HL-60 (cell line): ENCODE data around the gene AGPAT2.
"Not testable (repeated sequence)": the region's sequence is repeated elsewhere in the genome, so short reads cannot be mapped to it uniquely, and the experiment has no call there.

Experiments used
- DNase-seq, 2 experiments: peaks; one replicate each; pipeline ENCODE4 v3.0.0-alpha.2; 2010 to 2020; ENCODE audit warnings: low read depth in 1 of 2, low spot score in 1 of 2
- H3K27ac ChIP-seq: fragments of 250-450 bp; sonication (Bioruptor Pico); replicated peaks from 2 replicates; pipeline ENCODE4 v1.5.1; 2020; ENCODE audit warnings: mild to moderate bottlenecking, moderate library complexity
- H3K27me3 ChIP-seq: fragments of 250-450 bp; sonication (Bioruptor Pico); 2 replicates; pipeline ENCODE4 v1.5.1; 2021; ENCODE audit warnings: mild to moderate bottlenecking, moderate library complexity; ENCODE audit not compliant: insufficient read depth, poor library complexity, severe bottlenecking
- H3K4me3 ChIP-seq: replicated peaks from 2 replicates; pipeline ENCODE4 v1.5.1; 2011; ENCODE audit warnings: mild to moderate bottlenecking, control low read depth, low read length; ENCODE audit not compliant: insufficient read depth
- GABPA ChIP-seq: IDR thresholded peaks from 2 replicates; pipeline ENCODE4 v1.6.1; 2012; ENCODE audit warnings: low read depth
- POLR2AphosphoS5 ChIP-seq: IDR thresholded peaks from 2 replicates; pipeline ENCODE4 v1.6.1; 2012; ENCODE audit warnings: low read depth
- SPI1 ChIP-seq: IDR thresholded peaks from 2 replicates; pipeline ENCODE4 v1.6.1; 2012; ENCODE audit warnings: low read depth, mild to moderate bottlenecking, borderline replicate concordance
- TF ChIP-seq, protein P1 (sequence below): IDR thresholded peaks from 2 replicates; pipeline ENCODE4 v1.6.1; 2012; ENCODE audit warnings: low read depth; ENCODE audit not compliant: insufficient replicate concordance
- TF ChIP-seq, protein P2 (sequence below): IDR thresholded peaks from one replicate; pipeline ENCODE4 v1.5.1; 2011; ENCODE audit warnings: low read length, control low read depth, inconsistent platforms; ENCODE audit not compliant: insufficient read depth

The AGPAT2 gene

DNA sequence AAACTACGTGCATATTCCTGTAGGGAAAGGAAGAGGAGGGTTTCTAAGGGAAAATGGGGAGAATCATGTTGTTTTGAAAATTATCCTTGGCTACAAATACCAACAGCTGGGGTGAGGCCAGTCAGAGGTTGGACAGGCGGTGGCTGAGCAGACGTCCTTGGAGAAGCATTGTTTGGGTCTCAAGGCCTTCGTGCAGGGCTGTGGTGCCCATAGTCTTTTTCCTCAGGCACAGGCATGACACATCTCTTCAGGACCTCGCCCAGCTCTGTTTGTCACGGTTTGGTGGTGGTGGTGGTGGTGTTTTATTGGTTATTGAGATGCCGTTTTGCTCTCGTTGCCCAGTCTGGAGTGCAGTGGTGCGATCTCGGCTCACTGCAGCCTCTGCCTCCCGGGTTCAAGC is 52.4 kb downstream of the AGPAT2 start:
- Histone ChIP-seq H3K27me3 (peaks cover 10% of the 10 kb centered on the region), H3K27ac (no peak overlapping the region), H3K4me3 (no peak overlapping the region)
- DNase-seq = no peak
- TF ChIP-seq, protein P1, sequence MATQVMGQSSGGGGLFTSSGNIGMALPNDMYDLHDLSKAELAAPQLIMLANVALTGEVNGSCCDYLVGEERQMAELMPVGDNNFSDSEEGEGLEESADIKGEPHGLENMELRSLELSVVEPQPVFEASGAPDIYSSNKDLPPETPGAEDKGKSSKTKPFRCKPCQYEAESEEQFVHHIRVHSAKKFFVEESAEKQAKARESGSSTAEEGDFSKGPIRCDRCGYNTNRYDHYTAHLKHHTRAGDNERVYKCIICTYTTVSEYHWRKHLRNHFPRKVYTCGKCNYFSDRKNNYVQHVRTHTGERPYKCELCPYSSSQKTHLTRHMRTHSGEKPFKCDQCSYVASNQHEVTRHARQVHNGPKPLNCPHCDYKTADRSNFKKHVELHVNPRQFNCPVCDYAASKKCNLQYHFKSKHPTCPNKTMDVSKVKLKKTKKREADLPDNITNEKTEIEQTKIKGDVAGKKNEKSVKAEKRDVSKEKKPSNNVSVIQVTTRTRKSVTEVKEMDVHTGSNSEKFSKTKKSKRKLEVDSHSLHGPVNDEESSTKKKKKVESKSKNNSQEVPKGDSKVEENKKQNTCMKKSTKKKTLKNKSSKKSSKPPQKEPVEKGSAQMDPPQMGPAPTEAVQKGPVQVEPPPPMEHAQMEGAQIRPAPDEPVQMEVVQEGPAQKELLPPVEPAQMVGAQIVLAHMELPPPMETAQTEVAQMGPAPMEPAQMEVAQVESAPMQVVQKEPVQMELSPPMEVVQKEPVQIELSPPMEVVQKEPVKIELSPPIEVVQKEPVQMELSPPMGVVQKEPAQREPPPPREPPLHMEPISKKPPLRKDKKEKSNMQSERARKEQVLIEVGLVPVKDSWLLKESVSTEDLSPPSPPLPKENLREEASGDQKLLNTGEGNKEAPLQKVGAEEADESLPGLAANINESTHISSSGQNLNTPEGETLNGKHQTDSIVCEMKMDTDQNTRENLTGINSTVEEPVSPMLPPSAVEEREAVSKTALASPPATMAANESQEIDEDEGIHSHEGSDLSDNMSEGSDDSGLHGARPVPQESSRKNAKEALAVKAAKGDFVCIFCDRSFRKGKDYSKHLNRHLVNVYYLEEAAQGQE = no peak
- TF ChIP-seq POLR2AphosphoS5 (no peak), SPI1 (no peak), GABPA (no peak)
- TF ChIP-seq, protein P2, sequence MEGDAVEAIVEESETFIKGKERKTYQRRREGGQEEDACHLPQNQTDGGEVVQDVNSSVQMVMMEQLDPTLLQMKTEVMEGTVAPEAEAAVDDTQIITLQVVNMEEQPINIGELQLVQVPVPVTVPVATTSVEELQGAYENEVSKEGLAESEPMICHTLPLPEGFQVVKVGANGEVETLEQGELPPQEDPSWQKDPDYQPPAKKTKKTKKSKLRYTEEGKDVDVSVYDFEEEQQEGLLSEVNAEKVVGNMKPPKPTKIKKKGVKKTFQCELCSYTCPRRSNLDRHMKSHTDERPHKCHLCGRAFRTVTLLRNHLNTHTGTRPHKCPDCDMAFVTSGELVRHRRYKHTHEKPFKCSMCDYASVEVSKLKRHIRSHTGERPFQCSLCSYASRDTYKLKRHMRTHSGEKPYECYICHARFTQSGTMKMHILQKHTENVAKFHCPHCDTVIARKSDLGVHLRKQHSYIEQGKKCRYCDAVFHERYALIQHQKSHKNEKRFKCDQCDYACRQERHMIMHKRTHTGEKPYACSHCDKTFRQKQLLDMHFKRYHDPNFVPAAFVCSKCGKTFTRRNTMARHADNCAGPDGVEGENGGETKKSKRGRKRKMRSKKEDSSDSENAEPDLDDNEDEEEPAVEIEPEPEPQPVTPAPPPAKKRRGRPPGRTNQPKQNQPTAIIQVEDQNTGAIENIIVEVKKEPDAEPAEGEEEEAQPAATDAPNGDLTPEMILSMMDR = no peak

DNA sequence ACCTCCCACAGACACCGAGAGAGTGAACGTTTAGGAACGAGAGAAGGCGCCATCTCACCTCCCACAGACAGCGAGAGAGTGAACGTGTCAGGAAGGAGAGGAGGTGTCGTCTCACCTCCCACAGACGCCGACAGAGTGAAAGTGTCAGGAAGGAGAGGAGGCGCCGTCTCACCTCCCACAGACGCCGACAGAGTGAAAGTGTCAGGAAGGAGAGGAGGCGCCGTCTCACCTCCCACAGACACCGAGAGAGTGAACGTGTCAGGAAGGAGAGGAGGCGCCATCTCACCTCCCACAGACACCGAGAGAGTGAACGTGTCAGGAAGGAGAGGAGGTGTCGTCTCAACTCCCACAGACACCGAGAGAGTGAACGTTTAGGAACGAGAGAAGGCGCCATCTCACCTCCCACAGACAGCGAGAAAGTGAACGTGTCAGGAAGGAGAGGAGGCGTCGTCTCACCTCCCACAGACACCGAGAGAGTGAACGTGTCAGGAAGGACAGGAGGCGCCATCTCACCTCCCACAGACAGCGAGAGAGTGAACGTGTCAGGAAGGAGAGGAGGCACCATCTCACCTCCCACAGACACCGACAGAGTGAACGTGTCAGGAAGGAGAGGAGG is 54.7 kb downstream of the AGPAT2 start:
- not testable (repeated sequence) for H3K27me3 ChIP-seq, DNase-seq, H3K4me3 ChIP-seq, H3K27ac ChIP-seq

DNA sequence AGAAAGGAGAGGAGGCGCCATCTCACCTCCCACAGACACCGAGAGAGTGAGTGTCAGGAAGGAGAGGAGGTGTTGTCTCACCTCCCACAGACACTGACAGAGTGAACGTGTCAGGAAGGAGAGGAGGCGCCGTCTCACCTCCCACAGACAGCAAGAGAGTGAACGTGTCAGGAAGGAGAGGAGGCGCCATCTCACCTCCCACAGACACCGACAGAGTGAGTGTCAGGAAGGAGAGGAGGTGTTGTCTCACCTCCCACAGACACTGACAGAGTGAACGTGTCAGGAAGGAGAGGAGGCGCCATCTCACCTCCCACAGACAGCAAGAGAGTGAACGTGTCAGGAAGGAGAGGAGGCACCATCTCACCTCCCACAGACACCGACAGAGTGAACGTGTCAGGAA is 55.2 kb downstream of the AGPAT2 start:
- DNase-seq, H3K4me3 ChIP-seq, H3K27ac ChIP-seq, H3K27me3 ChIP-seq: not testable (repeated sequence)

- Histone ChIP-seq H3K27ac (no peak overlapping the region), H3K27me3 (peaks cover 10% of the 10 kb centered on the region), H3K4me3 (no peak overlapping the region)
- peak; percentile 80 to 82 for DNase-seq
- TF ChIP-seq GABPA = no peak
- TF ChIP-seq, protein P2 = peak; percentile 57
These were observed 55.9 kb downstream of the AGPAT2 start for GRCh38 chr9:136631038-136632000.

- TF ChIP-seq, protein P1 = no peak
- TF ChIP-seq SPI1 = no peak
- TF ChIP-seq, protein P2 = no peak
- no peak for TF ChIP-seq GABPA
- no peak for TF ChIP-seq POLR2AphosphoS5
- Histone ChIP-seq H3K27ac (no peak overlapping the region), H3K4me3 (no peak overlapping the region), H3K27me3 (peaks cover 10% of the 10 kb centered on the region)
- DNase-seq = no peak
These were observed 56.6 kb downstream of the AGPAT2 start for GRCh38 chr9:136630662-136630992.
